ENCODE data around the gene CGNL1.

GRCh38 chr15:57565311-57565710 lies 189.0 kb downstream of the CGNL1 start:
- TF ChIP-seq CTCF (IDR thresholded peaks at IDR 0.05): no peak
- no peak for TF ChIP-seq POLR2A (IDR thresholded peaks at IDR 0.05)
- no peak for TF ChIP-seq POLR2AphosphoS5 (IDR thresholded peaks at IDR 0.05)
